Measurements from ENCODE around the gene OTOG.

The OTOG gene

GRCh38 chr11:17636721-17637120, 89.7 kb downstream of the OTOG start:
- DNase-seq = no peak

GRCh38 chr11:17637901-17638300, 90.8 kb downstream of the OTOG start:
- DNase-seq = no peak

- DNase-seq = no peak
Measured at GRCh38 chr11:17638311-17638710, 91.3 kb downstream of the OTOG start.

- DNase-seq = no peak
Measured at GRCh38 chr11:17639091-17639490, 92.0 kb downstream of the OTOG start.

- no peak for DNase-seq
Measured at GRCh38 chr11:17639781-17640180, 92.7 kb downstream of the OTOG start.

GRCh38 chr11:17640493-17641164, 93.6 kb downstream of the OTOG start:
- DNase-seq = no peak

- DNase-seq = no peak
Measured at GRCh38 chr11:17641792-17642350, 94.8 kb downstream of the OTOG start.

- DNase-seq = no peak
Measured at GRCh38 chr11:17642370-17642769, 95.3 kb downstream of the OTOG start.

GRCh38 chr11:17642980-17643379, 95.9 kb downstream of the OTOG start:
- DNase-seq = no peak

GRCh38 chr11:17643506-17644405, 96.7 kb downstream of the OTOG start:
- no peak for DNase-seq

- no peak for DNase-seq
Measured at GRCh38 chr11:17645190-17645970, 98.3 kb downstream of the OTOG start.

- DNase-seq = no peak
Measured at GRCh38 chr11:17646451-17647145, 99.5 kb downstream of the OTOG start.

- DNase-seq = no peak
Measured at GRCh38 chr11:17648528-17648927, 101.5 kb downstream of the OTOG start.

- DNase-seq = no peak
Measured at GRCh38 chr11:17649261-17649660, 102.2 kb downstream of the OTOG start.

GRCh38 chr11:17649696-17650095, 102.6 kb downstream of the OTOG start:
- DNase-seq = no peak

GRCh38 chr11:17650127-17650911, 103.3 kb downstream of the OTOG start:
- DNase-seq = no peak

- DNase-seq = no peak
Measured at GRCh38 chr11:17651061-17651460, 104.0 kb downstream of the OTOG start.

- no peak for DNase-seq
Measured at GRCh38 chr11:17651681-17652080, 104.6 kb downstream of the OTOG start.

GRCh38 chr11:17652556-17652955, 105.5 kb downstream of the OTOG start:
- no peak for DNase-seq

- no peak for DNase-seq
Measured at GRCh38 chr11:17653611-17654010, 106.6 kb downstream of the OTOG start.

- no peak for DNase-seq
Measured at GRCh38 chr11:17655682-17656081, 108.6 kb downstream of the OTOG start.

GRCh38 chr11:17658211-17658610, 111.2 kb downstream of the OTOG start:
- DNase-seq = no peak
